ENCODE results near the gene LVRN.
"Not testable (repeated sequence)": the region's sequence is repeated elsewhere in the genome, so short reads cannot be mapped to it uniquely, and the experiment has no call there.

The LVRN gene

GRCh38 chr5:115962239-115962564, at the start of gene LVRN:
Gene LVRN (plus strand): TSS chr5:115962475. CDS start chr5:115962618, 143 bp downstream.
- DNase-seq (ENCODE audit: low read depth): no peak

- DNase-seq (ENCODE audit: low read depth): not testable (repeated sequence)
These were observed 48.5 kb upstream of the LVRN start for GRCh38 chr5:115913623-115914400.

GRCh38 chr5:115920171-115920725, 42.0 kb upstream of the LVRN start:
- no peak for DNase-seq (ENCODE audit: low read depth)

GRCh38 chr5:115928578-115929407, 33.5 kb upstream of the LVRN start:
- not testable (repeated sequence) for DNase-seq (ENCODE audit: low read depth)

GRCh38 chr5:115930171-115930570, 32.1 kb upstream of the LVRN start:
- not testable (repeated sequence) for DNase-seq (ENCODE audit: low read depth)

GRCh38 chr5:115930630-115931337, 31.5 kb upstream of the LVRN start:
- no peak for DNase-seq (ENCODE audit: low read depth)

- DNase-seq (ENCODE audit: low read depth): no peak
These were observed 29.3 kb upstream of the LVRN start for GRCh38 chr5:115932991-115933390.

GRCh38 chr5:115934388-115934974, 27.8 kb upstream of the LVRN start:
- no peak for DNase-seq (ENCODE audit: low read depth)

GRCh38 chr5:115936031-115936430, 26.2 kb upstream of the LVRN start:
- DNase-seq (ENCODE audit: low read depth): no peak

- DNase-seq (ENCODE audit: low read depth): no peak
These were observed 23.2 kb upstream of the LVRN start for GRCh38 chr5:115939059-115939458.

GRCh38 chr5:115940080-115940810, 22.0 kb upstream of the LVRN start:
- no peak for DNase-seq (ENCODE audit: low read depth)

- DNase-seq (ENCODE audit: low read depth): peak; percentile 96
These were observed 21.1 kb upstream of the LVRN start for GRCh38 chr5:115941051-115941675.

- no peak for DNase-seq (ENCODE audit: low read depth)
These were observed 17.8 kb upstream of the LVRN start for GRCh38 chr5:115944501-115944900.

- peak; percentile 16 for DNase-seq (ENCODE audit: low read depth)
These were observed 15.6 kb upstream of the LVRN start for GRCh38 chr5:115946655-115947054.

- peak; percentile 64 for DNase-seq (ENCODE audit: low read depth)
These were observed 15.0 kb upstream of the LVRN start for GRCh38 chr5:115947260-115947659.

- peak; percentile 73 for DNase-seq (ENCODE audit: low read depth)
These were observed 14.2 kb upstream of the LVRN start for GRCh38 chr5:115948091-115948534.

GRCh38 chr5:115949096-115949495, 13.2 kb upstream of the LVRN start:
- peak; percentile 29 for DNase-seq (ENCODE audit: low read depth)

GRCh38 chr5:115952588-115952987, 9.7 kb upstream of the LVRN start:
- DNase-seq (ENCODE audit: low read depth): no peak

GRCh38 chr5:115954144-115954543, 8.1 kb upstream of the LVRN start:
- DNase-seq (ENCODE audit: low read depth): no peak

- no peak for DNase-seq (ENCODE audit: low read depth)
These were observed 5.3 kb upstream of the LVRN start for GRCh38 chr5:115956957-115957356.
